DMS79 treated with DMSO at 0.1 percent for 48 hours (cell line): Measurements from ENCODE around the gene DHRS9.
"Not testable (repeated sequence)": the region's sequence is repeated elsewhere in the genome, so short reads cannot be mapped to it uniquely, and the experiment has no call there.

Experiments
- DNase-seq: peaks from one replicate; lab custom pipeline; 2025; lab: John Stamatoyannopoulos, UW

Gene DHRS9

GRCh38 chr2:169136428-169136827 lies 67.1 kb downstream of the DHRS9 start:
- not testable (repeated sequence) for DNase-seq

GRCh38 chr2:169136885-169137534 lies 67.6 kb downstream of the DHRS9 start:
- no peak for DNase-seq

- no peak for DNase-seq
Measured at GRCh38 chr2:169137924-169138323, 68.6 kb downstream of the DHRS9 start.

GRCh38 chr2:169139145-169139544 lies 69.8 kb downstream of the DHRS9 start:
- DNase-seq, result no peak

- DNase-seq, result no peak
Measured at GRCh38 chr2:169139993-169140767, 70.8 kb downstream of the DHRS9 start.

GRCh38 chr2:169141713-169142352 lies 72.5 kb downstream of the DHRS9 start:
- DNase-seq, result peak; percentile 7

GRCh38 chr2:169143998-169144397 lies 74.6 kb downstream of the DHRS9 start:
- no peak for DNase-seq
